GM18498 (cell line): Measurements from ENCODE around the gene ANO6.
"Not testable (repeated sequence)": the region's sequence is repeated elsewhere in the genome, so short reads cannot be mapped to it uniquely, and the experiment has no call there.

Source experiments
- ATAC-seq: cut with Tn5 transposase; IDR thresholded peaks from one replicate; pipeline ENCODE4 v1.9.1; 2021; ENCODE audit warnings: mild to moderate bottlenecking, moderate library complexity; ENCODE audit not compliant: unreplicated experiment

Gene ANO6, protein sequence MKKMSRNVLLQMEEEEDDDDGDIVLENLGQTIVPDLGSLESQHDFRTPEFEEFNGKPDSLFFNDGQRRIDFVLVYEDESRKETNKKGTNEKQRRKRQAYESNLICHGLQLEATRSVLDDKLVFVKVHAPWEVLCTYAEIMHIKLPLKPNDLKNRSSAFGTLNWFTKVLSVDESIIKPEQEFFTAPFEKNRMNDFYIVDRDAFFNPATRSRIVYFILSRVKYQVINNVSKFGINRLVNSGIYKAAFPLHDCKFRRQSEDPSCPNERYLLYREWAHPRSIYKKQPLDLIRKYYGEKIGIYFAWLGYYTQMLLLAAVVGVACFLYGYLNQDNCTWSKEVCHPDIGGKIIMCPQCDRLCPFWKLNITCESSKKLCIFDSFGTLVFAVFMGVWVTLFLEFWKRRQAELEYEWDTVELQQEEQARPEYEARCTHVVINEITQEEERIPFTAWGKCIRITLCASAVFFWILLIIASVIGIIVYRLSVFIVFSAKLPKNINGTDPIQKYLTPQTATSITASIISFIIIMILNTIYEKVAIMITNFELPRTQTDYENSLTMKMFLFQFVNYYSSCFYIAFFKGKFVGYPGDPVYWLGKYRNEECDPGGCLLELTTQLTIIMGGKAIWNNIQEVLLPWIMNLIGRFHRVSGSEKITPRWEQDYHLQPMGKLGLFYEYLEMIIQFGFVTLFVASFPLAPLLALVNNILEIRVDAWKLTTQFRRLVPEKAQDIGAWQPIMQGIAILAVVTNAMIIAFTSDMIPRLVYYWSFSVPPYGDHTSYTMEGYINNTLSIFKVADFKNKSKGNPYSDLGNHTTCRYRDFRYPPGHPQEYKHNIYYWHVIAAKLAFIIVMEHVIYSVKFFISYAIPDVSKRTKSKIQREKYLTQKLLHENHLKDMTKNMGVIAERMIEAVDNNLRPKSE

GRCh38 chr12:45215419-45216229 lies at the start of gene ANO6:
Gene ANO6 (plus strand): TSS chr12:45216095. CDS start chr12:45216322, 227 bp downstream.
- ATAC-seq = peak; percentile 73

- ATAC-seq = no peak
Measured at GRCh38 chr12:45168976-45169375, 46.9 kb upstream of the ANO6 start.

GRCh38 chr12:45170456-45171042 lies 45.3 kb upstream of the ANO6 start:
- ATAC-seq = peak; percentile 72

DNA sequence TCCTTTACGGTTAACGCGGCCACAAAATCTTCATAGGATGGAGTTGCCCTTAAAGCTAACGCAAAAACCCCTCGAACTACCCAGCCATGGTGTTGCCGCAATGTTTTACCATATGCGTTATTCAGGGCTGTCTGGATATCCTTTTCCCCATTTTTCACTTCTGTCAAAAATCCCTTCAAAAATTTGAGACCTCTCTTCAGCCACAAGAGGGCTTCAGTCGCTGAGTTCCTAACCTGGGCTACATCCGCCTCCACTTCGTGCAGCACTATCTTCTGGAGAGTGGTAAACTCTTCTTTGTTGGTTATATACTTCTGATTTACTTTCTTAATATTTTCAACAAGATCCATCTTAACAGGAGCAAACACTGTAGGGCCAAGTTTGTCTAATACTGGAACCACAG lies 42.6 kb upstream of the ANO6 start:
- ATAC-seq = not testable (repeated sequence)

DNA sequence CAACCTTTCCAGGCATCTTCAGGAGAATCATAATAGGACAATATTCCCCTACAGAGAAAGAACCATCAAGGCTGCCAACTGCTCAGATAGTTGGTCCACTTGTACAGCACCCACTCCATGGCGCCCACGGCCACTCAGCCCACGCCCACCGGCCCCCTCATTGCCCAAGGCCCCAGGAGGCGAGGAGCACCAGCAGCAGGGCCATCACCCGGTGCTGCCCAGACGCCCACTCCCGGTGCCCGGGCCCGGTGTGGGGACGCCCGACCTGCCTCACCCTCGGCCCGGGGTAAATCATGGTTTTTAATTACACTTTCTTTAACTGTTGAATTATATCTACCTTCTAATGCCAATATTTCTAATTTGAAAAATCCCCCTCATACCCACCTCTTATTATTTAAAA lies 41.3 kb upstream of the ANO6 start:
- ATAC-seq = no peak

DNA sequence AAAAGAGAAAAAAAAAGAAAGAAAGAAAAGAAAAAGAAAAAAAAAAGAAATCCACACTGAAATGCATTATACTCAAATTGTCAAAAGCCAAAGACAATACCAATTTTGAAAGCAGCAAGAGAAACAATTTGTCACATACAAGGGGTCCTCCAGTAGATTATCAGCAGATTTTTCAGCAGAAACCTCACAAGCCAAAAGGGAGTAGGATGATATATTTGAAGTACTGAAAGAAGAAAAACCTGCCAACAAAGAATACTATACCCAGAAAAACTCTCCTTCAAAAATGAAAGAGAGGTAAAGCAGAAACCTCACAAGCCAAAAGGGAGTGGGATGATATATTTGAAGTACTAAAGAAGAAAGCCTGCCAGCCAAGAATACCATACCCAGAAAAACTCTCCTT lies 37.1 kb upstream of the ANO6 start:
- no peak for ATAC-seq

GRCh38 chr12:45182511-45182910 lies 33.4 kb upstream of the ANO6 start:
- no peak for ATAC-seq

DNA sequence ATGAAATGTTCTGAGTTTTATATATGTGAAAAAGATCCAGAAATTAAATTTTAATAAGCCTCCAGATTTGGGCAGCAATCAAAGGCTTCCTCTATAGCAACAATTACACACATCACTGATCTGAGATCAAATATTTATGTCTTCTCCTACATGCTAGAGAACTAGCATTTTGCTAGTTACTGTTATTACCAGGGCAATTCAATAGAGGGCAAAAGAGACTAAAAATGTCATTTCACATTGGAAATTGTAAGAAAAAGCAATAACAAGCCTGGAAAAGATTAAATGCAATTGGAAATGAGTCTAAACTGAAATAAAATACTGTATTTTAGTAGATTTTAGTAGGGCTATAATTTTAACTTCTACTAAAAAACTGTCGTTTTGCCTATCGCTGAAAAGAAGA lies 32.6 kb upstream of the ANO6 start:
- no peak for ATAC-seq

GRCh38 chr12:45184147-45184963 lies 31.5 kb upstream of the ANO6 start:
- ATAC-seq = no peak

- ATAC-seq = no peak
Measured at GRCh38 chr12:45186762-45187161, 29.1 kb upstream of the ANO6 start.

- no peak for ATAC-seq
Measured at GRCh38 chr12:45189766-45190403, 26.0 kb upstream of the ANO6 start.

GRCh38 chr12:45191239-45191638 lies 24.7 kb upstream of the ANO6 start:
- ATAC-seq = no peak

DNA sequence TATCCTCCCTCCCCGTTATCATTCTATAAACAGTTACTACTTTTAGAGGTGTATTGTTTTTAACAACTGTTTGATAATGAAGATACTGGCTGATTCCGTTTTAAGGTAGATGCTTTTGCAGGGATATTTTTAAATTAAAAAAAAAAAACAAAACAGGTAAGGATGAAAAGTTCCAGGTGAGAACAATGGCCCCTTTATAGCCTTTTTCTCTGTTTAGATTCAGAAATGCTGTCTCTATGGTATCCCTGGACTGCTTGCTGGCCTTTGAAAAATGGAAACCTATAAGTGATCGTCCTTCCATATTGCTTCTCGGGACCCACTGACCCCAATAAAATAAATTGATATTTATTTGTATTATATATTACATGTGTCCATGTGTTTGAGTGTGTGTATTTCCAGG lies 23.2 kb upstream of the ANO6 start:
- ATAC-seq = no peak

DNA sequence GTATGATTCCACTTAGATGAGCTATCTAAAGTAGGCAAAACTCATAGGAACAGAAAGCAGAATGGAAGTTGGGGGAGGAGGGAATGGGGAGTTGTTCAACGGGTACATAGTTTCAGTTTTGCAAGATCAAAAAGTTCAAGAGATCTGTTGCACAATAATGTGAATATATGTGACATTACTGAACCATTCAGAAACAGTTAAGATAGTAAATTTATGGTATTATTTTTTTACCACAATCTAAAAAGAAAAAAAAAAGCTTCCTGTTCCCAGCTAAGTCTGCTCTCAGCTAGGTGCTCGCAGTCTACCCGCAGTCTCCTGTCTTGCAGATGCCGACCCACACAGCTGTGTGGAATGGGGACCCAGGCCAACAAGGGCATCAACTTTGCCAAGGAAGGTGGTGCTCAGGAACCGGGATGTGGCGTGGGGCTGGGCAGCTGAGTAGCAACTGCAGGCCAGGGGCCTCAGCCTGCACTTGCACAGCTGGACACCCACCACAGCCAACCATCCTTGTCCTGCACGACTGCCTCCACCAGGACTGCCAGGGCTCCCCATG lies 15.3 kb upstream of the ANO6 start:
- ATAC-seq = no peak

GRCh38 chr12:45203767-45204166 lies 12.1 kb upstream of the ANO6 start:
- no peak for ATAC-seq

- no peak for ATAC-seq
Measured at GRCh38 chr12:45204757-45205156, 11.1 kb upstream of the ANO6 start.

- ATAC-seq = peak; percentile 77
Measured at GRCh38 chr12:45205165-45205825, 10.6 kb upstream of the ANO6 start.
